Measurements from ENCODE around the gene LRRC18.

Gene LRRC18

DNA sequence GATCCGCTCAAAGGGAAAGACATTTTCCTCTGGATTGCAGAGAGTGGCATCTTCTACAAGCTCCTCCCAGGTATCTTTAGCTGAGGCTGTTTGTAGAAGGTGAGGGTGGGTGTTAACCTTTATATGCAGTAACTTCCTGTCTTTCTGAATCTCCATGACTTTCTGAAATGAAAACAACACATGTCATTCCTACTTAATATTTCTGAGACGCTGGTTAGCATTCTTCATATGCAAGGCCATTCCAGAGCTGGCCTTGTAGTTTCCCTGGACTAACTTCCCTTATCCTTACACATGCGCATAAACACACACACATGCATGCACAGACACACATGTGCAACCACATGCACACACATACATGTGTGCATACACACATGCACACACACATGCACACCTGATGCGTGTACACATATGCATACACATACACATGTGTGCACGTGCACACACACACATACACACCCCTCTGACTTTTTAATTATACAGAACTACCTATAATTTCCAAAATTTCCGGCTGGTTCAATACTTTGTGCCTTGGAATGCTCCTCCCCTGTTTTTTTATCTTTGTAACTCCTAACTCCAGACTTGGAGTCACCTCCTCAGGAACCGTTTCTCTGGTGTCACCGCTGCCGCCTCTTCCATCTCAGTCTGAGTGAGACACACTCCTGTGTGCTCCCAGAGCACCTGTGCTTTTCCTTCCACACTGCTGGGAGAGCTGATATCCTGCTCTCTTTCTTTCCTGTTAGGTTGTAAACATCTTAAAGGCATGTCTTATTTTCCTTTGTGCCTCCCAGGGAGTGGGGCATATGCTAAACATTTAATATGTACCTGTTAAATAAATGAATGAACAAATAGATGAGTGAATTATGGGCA, 55.2 kb downstream of the LRRC18 start:
- DNase-seq (ENCODE audit: low read depth): no peak
- no peak overlapping the region for H3K4me3 ChIP-seq (ENCODE audit: low read depth, low read length)

GRCh38 chr10:48883701-48884100, 55.9 kb downstream of the LRRC18 start:
- no peak for DNase-seq (ENCODE audit: low read depth)
- no peak overlapping the region for H3K4me3 ChIP-seq (ENCODE audit: low read depth, low read length)
- no peak for TF ChIP-seq CTCF (conservative IDR thresholded peaks at IDR 0.05; ENCODE audit: low read depth, low read length)

More for the DNA sequence above, 55.2 kb downstream of the LRRC18 start:
- TF ChIP-seq CTCF (conservative IDR thresholded peaks at IDR 0.05; ENCODE audit: low read depth, low read length): no peak

DNA sequence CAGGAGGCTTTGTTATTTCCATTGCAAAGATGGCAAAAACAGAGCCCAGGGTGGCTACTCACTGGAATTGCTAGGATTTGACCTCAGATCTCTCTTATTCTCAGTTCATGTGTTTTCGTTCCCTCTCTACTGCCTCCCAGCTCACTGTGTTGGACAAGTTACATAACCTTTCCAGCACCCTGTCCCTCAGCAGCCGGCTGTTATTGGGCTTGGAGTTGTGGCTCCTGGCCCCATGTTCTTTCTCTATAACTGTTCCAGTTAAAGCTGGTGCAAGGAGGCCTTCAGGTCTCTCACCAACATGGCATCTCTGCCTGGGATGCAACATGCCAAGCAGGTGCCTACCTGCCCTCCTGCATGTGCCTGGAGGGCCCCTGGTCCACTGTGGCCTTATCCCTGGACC, 56.8 kb downstream of the LRRC18 start:
- DNase-seq (ENCODE audit: low read depth): no peak
- no peak overlapping the region for H3K4me3 ChIP-seq (ENCODE audit: low read depth, low read length)
- TF ChIP-seq CTCF (conservative IDR thresholded peaks at IDR 0.05; ENCODE audit: low read depth, low read length): no peak

DNA sequence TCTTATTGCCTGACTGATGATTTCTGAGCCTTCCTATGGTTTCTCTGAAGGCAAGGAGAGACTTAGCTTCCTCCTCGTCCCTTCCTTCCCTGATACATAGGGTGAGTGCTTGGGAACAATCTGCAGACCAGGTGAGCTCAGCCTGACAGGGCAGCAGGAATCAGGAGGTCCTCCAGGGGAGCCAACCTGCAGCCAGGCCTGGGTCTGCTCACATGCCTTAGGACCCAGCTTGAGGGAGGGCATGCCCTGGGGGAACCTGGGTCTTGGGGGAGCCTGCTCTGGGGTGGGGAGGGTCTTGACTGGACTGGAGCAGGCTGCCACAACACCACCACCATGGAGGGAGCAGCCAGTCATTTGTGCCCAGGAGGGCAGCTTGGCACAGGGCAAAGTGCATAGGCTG, 57.7 kb downstream of the LRRC18 start:
- TF ChIP-seq CTCF (conservative IDR thresholded peaks at IDR 0.05; ENCODE audit: low read depth, low read length): no peak

GRCh38 chr10:48880016-48880705, 59.5 kb downstream of the LRRC18 start:
- no peak for TF ChIP-seq CTCF (conservative IDR thresholded peaks at IDR 0.05; ENCODE audit: low read depth, low read length)
- no peak overlapping the region for H3K4me3 ChIP-seq (ENCODE audit: low read depth, low read length)
- no peak for DNase-seq (ENCODE audit: low read depth)

More for the DNA sequence above, 57.7 kb downstream of the LRRC18 start:
- no peak for DNase-seq (ENCODE audit: low read depth)
- no peak overlapping the region for H3K4me3 ChIP-seq (ENCODE audit: low read depth, low read length)

GRCh38 chr10:48879451-48879850, 60.2 kb downstream of the LRRC18 start:
- TF ChIP-seq CTCF (conservative IDR thresholded peaks at IDR 0.05; ENCODE audit: low read depth, low read length): no peak
- no peak for DNase-seq (ENCODE audit: low read depth)
- H3K4me3 ChIP-seq (ENCODE audit: low read depth, low read length): no peak overlapping the region

Data from choroid plexus epithelial cell (primary cell).